ENCODE data around the gene PFDN4. TPM values are rescaled to one million over a fixed set of nuclear protein-coding genes. Genes with fewer than 3 reads are reported as not detected.
"Not testable (repeated sequence)": the region's sequence is repeated elsewhere in the genome, so short reads cannot be mapped to it uniquely, and the experiment has no call there.

PFDN4 gene
- total and polyA plus RNA-seq, 2 donors (not counting 1 experiment from before 2014, with no cell fraction given): 86.7 to 87.0 TPM

- no peaks in the 10 kb centered on the region for H4K20me1 ChIP-seq (ENCODE audit: control insufficient read depth, extremely low read depth, insufficient read depth, low read length)
- no peak for DNase-seq (ENCODE audit: low read depth in 2 of 2)
- H3K27me3 ChIP-seq (ENCODE audit: control insufficient read depth, insufficient read depth, low read length): no peaks in the 10 kb centered on the region
- no peak for TF ChIP-seq CTCF (conservative IDR thresholded peaks at IDR 0.05 in 1 of 2, IDR thresholded peaks at IDR 0.05 in 1 of 2; ENCODE audit: low read depth in 1 of 2, low read length in 2 of 2)
- H3K4me2 ChIP-seq (ENCODE audit: extremely low read depth, insufficient read depth, low read length): no peak overlapping the region
- no peak overlapping the region for H3K9ac ChIP-seq (ENCODE audit: insufficient read depth, low read length)
- no peaks in the 10 kb centered on the region for H3K79me2 ChIP-seq (ENCODE audit: control insufficient read depth, insufficient read depth, low read length)
- no peak overlapping the region for H3K4me3 ChIP-seq (replicated peaks in 1 of 4; ENCODE audit: control extremely low read depth in 1 of 4, insufficient read depth in 1 of 4, low read depth in 3 of 4, low read length in 4 of 4)
- H3K36me3 ChIP-seq (ENCODE audit: control insufficient read depth, insufficient read depth, low read length): no peaks in the 10 kb centered on the region
- H3K9me3 ChIP-seq (ENCODE audit: control insufficient read depth, insufficient read depth, low read depth, low read length): no peaks in the 10 kb centered on the region
- no peak overlapping the region for H2AFZ ChIP-seq (ENCODE audit: low read length)
- H3K27ac ChIP-seq (ENCODE audit: insufficient read depth, low read length): no peak overlapping the region
- H3K4me1 ChIP-seq (ENCODE audit: control insufficient read depth, extremely low read depth, insufficient read depth, low read length): no peaks in the 10 kb centered on the region
Measured at GRCh38 chr20:54237116-54237943, 29.4 kb downstream of the PFDN4 start.

- no peak overlapping the region for H3K27ac ChIP-seq (ENCODE audit: insufficient read depth, low read length)
- no peaks in the 10 kb centered on the region for H3K79me2 ChIP-seq (ENCODE audit: control insufficient read depth, insufficient read depth, low read length)
- H3K4me3 ChIP-seq (replicated peaks in 1 of 4; ENCODE audit: control extremely low read depth in 1 of 4, insufficient read depth in 1 of 4, low read depth in 3 of 4, low read length in 4 of 4): no peak overlapping the region
- H4K20me1 ChIP-seq (ENCODE audit: control insufficient read depth, extremely low read depth, insufficient read depth, low read length): no peaks in the 10 kb centered on the region
- H3K9ac ChIP-seq (ENCODE audit: insufficient read depth, low read length): no peak overlapping the region
- DNase-seq (ENCODE audit: low read depth in 2 of 2): no peak
- no peaks in the 10 kb centered on the region for H3K4me1 ChIP-seq (ENCODE audit: control insufficient read depth, extremely low read depth, insufficient read depth, low read length)
- H3K4me2 ChIP-seq (ENCODE audit: extremely low read depth, insufficient read depth, low read length): no peak overlapping the region
- H3K36me3 ChIP-seq (ENCODE audit: control insufficient read depth, insufficient read depth, low read length): no peaks in the 10 kb centered on the region
- H3K27me3 ChIP-seq (ENCODE audit: control insufficient read depth, insufficient read depth, low read length): no peaks in the 10 kb centered on the region
- H2AFZ ChIP-seq (ENCODE audit: low read length): no peak overlapping the region
- no peak for TF ChIP-seq EZH2 (IDR thresholded peaks at IDR 0.05; ENCODE audit: low read length, missing control alignments)
- TF ChIP-seq CTCF (conservative IDR thresholded peaks at IDR 0.05 in 1 of 2, IDR thresholded peaks at IDR 0.05 in 1 of 2; ENCODE audit: low read depth in 1 of 2, low read length in 2 of 2): no peak
- H3K9me3 ChIP-seq (ENCODE audit: control insufficient read depth, insufficient read depth, low read depth, low read length): no peaks in the 10 kb centered on the region
Measured at GRCh38 chr20:54244113-54244512, 36.2 kb downstream of the PFDN4 start.

GRCh38 chr20:54248705-54249104, 40.8 kb downstream of the PFDN4 start:
- not testable (repeated sequence) for H3K9me3 ChIP-seq (ENCODE audit: control insufficient read depth, insufficient read depth, low read depth, low read length); H3K27me3 ChIP-seq (ENCODE audit: control insufficient read depth, insufficient read depth, low read length)

More at GRCh38 chr20:54248705-54249104, 40.8 kb downstream of the PFDN4 start:
- not testable (repeated sequence) for H3K9ac ChIP-seq (ENCODE audit: insufficient read depth, low read length); H3K79me2 ChIP-seq (ENCODE audit: control insufficient read depth, insufficient read depth, low read length); H3K27ac ChIP-seq (ENCODE audit: insufficient read depth, low read length); DNase-seq (ENCODE audit: low read depth in 2 of 2); H3K4me2 ChIP-seq (ENCODE audit: extremely low read depth, insufficient read depth, low read length); H3K36me3 ChIP-seq (ENCODE audit: control insufficient read depth, insufficient read depth, low read length); H3K4me3 ChIP-seq (replicated peaks in 1 of 4; ENCODE audit: control extremely low read depth in 1 of 4, insufficient read depth in 1 of 4, low read depth in 3 of 4, low read length in 4 of 4); H3K4me1 ChIP-seq (ENCODE audit: control insufficient read depth, extremely low read depth, insufficient read depth, low read length); H4K20me1 ChIP-seq (ENCODE audit: control insufficient read depth, extremely low read depth, insufficient read depth, low read length); H2AFZ ChIP-seq (ENCODE audit: low read length)

Data from fibroblast of lung (primary cell).